Endothelial cell of umbilical vein (primary cell): ENCODE data around the gene ACMSD. TPM values are rescaled to one million over a fixed set of nuclear protein-coding genes. Genes with fewer than 3 reads are reported as not detected.

Experiments used
- BruUV-seq: library from RNA; stranded (reverse); fragments of 400-500 nt; replicated peaks from 2 replicates; lab custom pipeline; 2021; lab: Mats Ljungman, UMichigan
- CTCF ChIA-PET: fragments of 300-600, 350-600 bp; sonication (Branson Sonifier 250); formaldehyde crosslinking; loops from one replicate; lab custom pipeline; 2021; ENCODE audit warnings: antibody characterized with exemption, inconsistent platforms; lab: Charles Lee
- POLR2A ChIA-PET: fragments of 300-600, 350-600 bp; sonication (Branson Sonifier 250); formaldehyde crosslinking; loops from one replicate; lab custom pipeline; 2021; ENCODE audit warnings: antibody characterized with exemption, inconsistent platforms; lab: Charles Lee
- DNase-seq: peaks from one replicate; pipeline ENCODE4 v3.0.0-alpha.2; 2011; ENCODE audit warnings: low read depth, low spot score
- FAIRE-seq: peaks from 2 replicates; lab custom pipeline; 2011; peaks lifted over from hg19 to GRCh38; lab: Jason Lieb, UNC
- H2AFZ ChIP-seq: 2 replicates; pipeline ENCODE4 v1.6.0; 2012; ENCODE audit warnings: low read depth, low read length, control low read depth, inconsistent platforms
- H3K27ac ChIP-seq: 2 replicates; pipeline ENCODE4 v1.5.1; 2011; ENCODE audit warnings: low read depth, mild to moderate bottlenecking, control low read depth, low read length, moderate library complexity; ENCODE audit not compliant: insufficient read depth
- H3K27me3 ChIP-seq, 2 experiments: 2 replicates each; pipeline versions ENCODE4 v1.6.0 to v1.6.1; 2011; ENCODE audit warnings: low read length in 2 of 2, mixed read lengths in 1 of 2; ENCODE audit not compliant: control insufficient read depth in 2 of 2, insufficient read depth in 2 of 2
- H3K36me3 ChIP-seq, 2 experiments: 2 replicates in 1 of 2; 3 replicates in 1 of 2; pipeline ENCODE4 v1.5.1; 2011; ENCODE audit warnings: low read length in 2 of 2, mild to moderate bottlenecking in 1 of 2, moderate library complexity in 1 of 2; ENCODE audit not compliant: control insufficient read depth in 2 of 2, insufficient read depth in 2 of 2; ENCODE audit errors: extremely low read depth in 1 of 2
- H3K4me1 ChIP-seq: 3 replicates; pipeline ENCODE4 v1.5.1; 2011; ENCODE audit warnings: mild to moderate bottlenecking, low read length; ENCODE audit not compliant: control insufficient read depth, insufficient read depth; ENCODE audit errors: extremely low read depth
- H3K4me2 ChIP-seq: 2 replicates; pipeline ENCODE4 v1.6.1; 2011; ENCODE audit warnings: low read length, control low read depth, mixed read lengths; ENCODE audit not compliant: insufficient read depth
- H3K4me3 ChIP-seq, 3 experiments: fragments of 200-600 bp in 1 of 3; sonication (generic), shearing (Covaris generic) in 1 of 3; replicated peaks in 1 of 3; 2 replicates each; pipeline ENCODE4 v1.5.1; 2011 to 2016; ENCODE audit warnings: control low read depth in 3 of 3, low read length in 3 of 3, mild to moderate bottlenecking in 2 of 3, inconsistent platforms in 1 of 3, low read depth in 1 of 3, moderate library complexity in 1 of 3; ENCODE audit not compliant: insufficient read depth in 1 of 3
- H3K79me2 ChIP-seq: 2 replicates; pipeline ENCODE4 v1.6.0; 2012; ENCODE audit warnings: low read length, inconsistent platforms; ENCODE audit not compliant: control insufficient read depth, insufficient read depth
- H3K9ac ChIP-seq: replicated peaks from 2 replicates; pipeline ENCODE3; 2011; ENCODE audit warnings: low read length, control low read depth; ENCODE audit not compliant: insufficient read depth; ENCODE audit errors: extremely low read depth
- H3K9me1 ChIP-seq: replicated peaks from 3 replicates; pipeline ENCODE4 v1.6.0; 2011; ENCODE audit warnings: mild to moderate bottlenecking, low read length; ENCODE audit not compliant: control insufficient read depth, insufficient read depth; ENCODE audit errors: extremely low read depth
- H3K9me3 ChIP-seq: replicated peaks from 2 replicates; pipeline ENCODE4 v1.5.1; 2012; ENCODE audit warnings: low read length, inconsistent platforms; ENCODE audit not compliant: control insufficient read depth, insufficient read depth
- H4K20me1 ChIP-seq: replicated peaks from 2 replicates; pipeline ENCODE3; 2011; ENCODE audit warnings: mild to moderate bottlenecking, low read length; ENCODE audit not compliant: control insufficient read depth, insufficient read depth; ENCODE audit errors: extremely low read depth
- CTCF ChIP-seq, 2 donors: IDR thresholded peaks; 1 replicate in 1 of 2; 2 replicates in 1 of 2; pipeline ENCODE4 v1.5.1; 2011; ENCODE audit warnings: low read length in 2 of 2, mild to moderate bottlenecking in 2 of 2, moderate library complexity in 2 of 2, control low read depth in 1 of 2, inconsistent platforms in 1 of 2, low read depth in 1 of 2; ENCODE audit not compliant: insufficient read depth in 1 of 2; ENCODE audit errors: extremely low read depth in 1 of 2
- EZH2 ChIP-seq: IDR thresholded peaks from 2 replicates; pipeline ENCODE4 v1.6.1; 2012; ENCODE audit warnings: borderline replicate concordance, low read depth, mild to moderate bottlenecking, moderate library complexity, low read length, inconsistent platforms; ENCODE audit not compliant: severe bottlenecking
- FOS ChIP-seq: IDR thresholded peaks from 2 replicates; pipeline ENCODE4 v1.6.1; 2011; ENCODE audit warnings: mild to moderate bottlenecking, low read length, moderate library complexity, borderline replicate concordance; ENCODE audit not compliant: insufficient read depth
- GATA2 ChIP-seq: IDR thresholded peaks from 2 replicates; pipeline ENCODE4 v1.7.0; 2011; ENCODE audit warnings: low read depth, mild to moderate bottlenecking, moderate library complexity, mixed read lengths, low read length; ENCODE audit not compliant: insufficient read length, insufficient read depth
- JUN ChIP-seq: IDR thresholded peaks from 2 replicates; pipeline ENCODE4 v1.6.1; 2011; ENCODE audit warnings: borderline replicate concordance, low read depth; ENCODE audit not compliant: insufficient read length, insufficient read depth
- MYC ChIP-seq: IDR thresholded peaks from one replicate; pipeline ENCODE4 v1.6.1; 2011; ENCODE audit warnings: mild to moderate bottlenecking, low read depth, low read length
- POLR2A ChIP-seq: IDR thresholded peaks from 2 replicates; pipeline ENCODE4 v1.6.1; 2012; ENCODE audit warnings: low read depth, mild to moderate bottlenecking, control low read depth, low read length
- POLR2AphosphoS5 ChIP-seq: IDR thresholded peaks from 2 replicates; pipeline ENCODE4 v1.6.1; 2012; ENCODE audit warnings: low read depth, mild to moderate bottlenecking, control low read depth, low read length, moderate library complexity; ENCODE audit not compliant: insufficient read depth
- dilution Hi-C: fragments of 300-500 bp; cut with MboI; formaldehyde crosslinking; loops from one replicate; pipeline ENCODE4 v1.15.0; 2019; ENCODE audit warnings: low sequenced_read_pairs; ENCODE audit not compliant: extremely low pct_ligation_motif_present
- intact Hi-C: fragments of 100-400 bp; cut with micrococcal nuclease; formaldehyde crosslinking; loops from one replicate; pipeline ENCODE4 v1.10.0; 2022
- polyA plus RNA-seq, 4 experiments: library from polyadenylated mRNA; depleted of rRNA in 3 of 4; stranded (reverse) in 3 of 4; unstranded in 1 of 4; fragments of >200 nt; gene quantifications; 2 replicates each; pipeline versions ENCODE4 v1.2.1 to v1.2.3, GENCODE V29; 2011 to 2012; ENCODE audit warnings: missing spikeins in 1 of 4
- total RNA-seq: library from RNA; stranded (reverse); gene quantifications from 2 replicates; pipeline ENCODE4 v1.2.3, GENCODE V29; 2021
- TF ChIP-seq, protein P1 (sequence below): IDR thresholded peaks from 2 replicates; pipeline ENCODE4 v1.6.1; 2011; ENCODE audit not compliant: insufficient read depth, insufficient read length

The ACMSD gene
- total and polyA plus RNA-seq, 2 donors (not counting 3 experiments of a cell fraction or from before 2014, with no cell fraction given) = not detected

DNA sequence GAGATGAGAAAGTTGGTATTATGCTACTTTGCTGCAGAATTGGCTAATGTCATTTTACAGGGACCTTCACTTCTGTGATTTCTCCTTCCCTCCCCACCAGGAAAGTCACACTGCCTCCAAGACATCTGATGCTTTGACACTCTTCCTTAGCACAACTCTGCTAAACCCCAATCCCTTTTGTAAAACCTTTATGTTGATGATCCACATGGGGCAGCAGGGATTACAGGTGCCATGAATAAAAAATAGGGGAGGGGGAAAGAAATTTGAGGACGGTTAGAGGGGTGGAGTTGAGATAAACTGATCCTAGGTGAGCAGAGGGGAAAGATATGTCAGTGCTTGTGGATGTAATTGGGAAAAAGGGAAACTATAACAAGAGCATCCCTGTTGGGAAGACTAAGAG, 106.6 kb downstream of the ACMSD start:
- no peaks in the 10 kb centered on the region for H3K9me1 ChIP-seq
- no peak for TF ChIP-seq MYC
- TF ChIP-seq, protein P1, sequence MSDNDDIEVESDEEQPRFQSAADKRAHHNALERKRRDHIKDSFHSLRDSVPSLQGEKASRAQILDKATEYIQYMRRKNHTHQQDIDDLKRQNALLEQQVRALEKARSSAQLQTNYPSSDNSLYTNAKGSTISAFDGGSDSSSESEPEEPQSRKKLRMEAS = no peak
- TF ChIP-seq JUN = no peak
- no peak for TF ChIP-seq GATA2
- no peak for TF ChIP-seq FOS
- no peak for TF ChIP-seq EZH2
- no peak for TF ChIP-seq CTCF (IDR thresholded peaks at IDR 0.05; ENCODE audit: extremely low read depth in 1 of 2, insufficient read depth in 1 of 2, low read depth in 1 of 2, low read length in 2 of 2)
- TF ChIP-seq POLR2AphosphoS5 = no peak
- no peak for TF ChIP-seq POLR2A
- FAIRE-seq (no peak), DNase-seq (no peak)
- POLR2A ChIA-PET = no interaction called here
- H2AFZ ChIP-seq = no peak overlapping the region
- H3K4me2 ChIP-seq = no peak overlapping the region
- H3K36me3 ChIP-seq = peaks cover 7 to 18% of the 10 kb centered on the region in 2 experiments
- peaks cover under 1% of the 10 kb centered on the region for H4K20me1 ChIP-seq
- peaks cover 23% of the 10 kb centered on the region for H3K79me2 ChIP-seq
- CTCF ChIA-PET = no interaction called here
- no peak overlapping the region for H3K27ac ChIP-seq
- H3K4me3 ChIP-seq = no peak overlapping the region
- no peaks in the 10 kb centered on the region for H3K4me1 ChIP-seq
- dilution Hi-C loops (no loop called here), intact Hi-C loops (no loop called here)
- no peaks in the 10 kb centered on the region for H3K27me3 ChIP-seq
- no TSS peak for BruUV-seq
- H3K9me3 ChIP-seq = no peaks in the 10 kb centered on the region
- H3K9ac ChIP-seq = no peak overlapping the region
